Chondrocyte (in vitro differentiated cells): ENCODE results near the gene TMPRSS4. TPM values are rescaled to one million over a fixed set of nuclear protein-coding genes. Genes with fewer than 3 reads are reported as not detected.

Experiments
- DNase-seq: peaks from one replicate; pipeline ENCODE4 v3.0.0; 2021; ENCODE audit warnings: mixed read lengths, low spot score
- H3K27ac Mint-ChIP-seq: one replicate; pipeline ENCODE4 v1.8.0; 2021; ENCODE audit warnings: mild to moderate bottlenecking, moderate library complexity, mixed read lengths; ENCODE audit not compliant: unreplicated experiment
- H3K27me3 Mint-ChIP-seq: 2 replicates; pipeline ENCODE4 v1.8.0; 2021; ENCODE audit warnings: low read depth, mixed read lengths
- H3K36me3 Mint-ChIP-seq: 2 replicates; pipeline ENCODE4 v1.8.0; 2021; ENCODE audit warnings: low read depth, mixed read lengths
- H3K4me1 Mint-ChIP-seq: 2 replicates; pipeline ENCODE4 v1.8.0; 2021; ENCODE audit warnings: low read depth, mild to moderate bottlenecking, mixed read lengths
- H3K4me3 Mint-ChIP-seq: one replicate; pipeline ENCODE4 v1.8.0; 2021; ENCODE audit warnings: mild to moderate bottlenecking, moderate library complexity, mixed read lengths; ENCODE audit not compliant: unreplicated experiment
- H3K9me3 Mint-ChIP-seq: 2 replicates; pipeline ENCODE4 v1.8.0; 2021; ENCODE audit warnings: low read depth, mixed read lengths
- total RNA-seq: library from RNA; stranded (reverse); gene quantifications from 3 replicates; pipeline ENCODE4 v1.2.1, GENCODE V29; 2021
- TF ChIP-seq, protein P1 (sequence below): fragments of 200-600 bp; sonication (generic); IDR thresholded peaks from 2 replicates; pipeline ENCODE4 v1.5.0; 2021; ENCODE audit warnings: antibody characterized with exemption, mild to moderate bottlenecking, moderate library complexity

Gene TMPRSS4
- total RNA-seq, 1 donor from 2014 or later: not detected

DNA sequence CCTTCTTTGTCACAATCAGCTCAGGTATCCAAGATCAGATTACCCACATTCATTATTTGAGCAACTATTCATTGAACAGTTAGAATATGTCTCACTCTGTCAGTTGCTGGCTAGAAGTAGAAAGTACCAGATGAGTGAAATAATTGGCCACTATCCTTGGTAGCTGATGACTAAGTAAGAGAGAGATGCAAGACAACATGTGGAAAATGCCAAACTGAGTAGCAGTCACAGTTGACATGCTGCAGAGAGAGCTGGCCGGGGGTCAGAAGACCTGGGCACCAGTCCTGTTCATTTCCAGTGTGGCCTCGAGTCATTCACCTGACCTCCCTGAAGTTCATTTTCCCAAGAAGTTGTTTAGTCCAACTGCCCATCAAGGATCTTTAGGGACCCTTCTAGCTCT is 32.4 kb downstream of the TMPRSS4 start:
- TF ChIP-seq, protein P1, sequence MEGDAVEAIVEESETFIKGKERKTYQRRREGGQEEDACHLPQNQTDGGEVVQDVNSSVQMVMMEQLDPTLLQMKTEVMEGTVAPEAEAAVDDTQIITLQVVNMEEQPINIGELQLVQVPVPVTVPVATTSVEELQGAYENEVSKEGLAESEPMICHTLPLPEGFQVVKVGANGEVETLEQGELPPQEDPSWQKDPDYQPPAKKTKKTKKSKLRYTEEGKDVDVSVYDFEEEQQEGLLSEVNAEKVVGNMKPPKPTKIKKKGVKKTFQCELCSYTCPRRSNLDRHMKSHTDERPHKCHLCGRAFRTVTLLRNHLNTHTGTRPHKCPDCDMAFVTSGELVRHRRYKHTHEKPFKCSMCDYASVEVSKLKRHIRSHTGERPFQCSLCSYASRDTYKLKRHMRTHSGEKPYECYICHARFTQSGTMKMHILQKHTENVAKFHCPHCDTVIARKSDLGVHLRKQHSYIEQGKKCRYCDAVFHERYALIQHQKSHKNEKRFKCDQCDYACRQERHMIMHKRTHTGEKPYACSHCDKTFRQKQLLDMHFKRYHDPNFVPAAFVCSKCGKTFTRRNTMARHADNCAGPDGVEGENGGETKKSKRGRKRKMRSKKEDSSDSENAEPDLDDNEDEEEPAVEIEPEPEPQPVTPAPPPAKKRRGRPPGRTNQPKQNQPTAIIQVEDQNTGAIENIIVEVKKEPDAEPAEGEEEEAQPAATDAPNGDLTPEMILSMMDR: no peak
- DNase-seq: peak; percentile 41
- no peaks in the 10 kb centered on the region for H3K9me3 Mint-ChIP-seq
- peaks cover 18% of the 10 kb centered on the region for H3K27me3 Mint-ChIP-seq
- no peak overlapping the region for H3K4me3 Mint-ChIP-seq
- no peaks in the 10 kb centered on the region for H3K36me3 Mint-ChIP-seq
- H3K4me1 Mint-ChIP-seq: peaks cover 6% of the 10 kb centered on the region
- H3K27ac Mint-ChIP-seq: no peak overlapping the region

DNA sequence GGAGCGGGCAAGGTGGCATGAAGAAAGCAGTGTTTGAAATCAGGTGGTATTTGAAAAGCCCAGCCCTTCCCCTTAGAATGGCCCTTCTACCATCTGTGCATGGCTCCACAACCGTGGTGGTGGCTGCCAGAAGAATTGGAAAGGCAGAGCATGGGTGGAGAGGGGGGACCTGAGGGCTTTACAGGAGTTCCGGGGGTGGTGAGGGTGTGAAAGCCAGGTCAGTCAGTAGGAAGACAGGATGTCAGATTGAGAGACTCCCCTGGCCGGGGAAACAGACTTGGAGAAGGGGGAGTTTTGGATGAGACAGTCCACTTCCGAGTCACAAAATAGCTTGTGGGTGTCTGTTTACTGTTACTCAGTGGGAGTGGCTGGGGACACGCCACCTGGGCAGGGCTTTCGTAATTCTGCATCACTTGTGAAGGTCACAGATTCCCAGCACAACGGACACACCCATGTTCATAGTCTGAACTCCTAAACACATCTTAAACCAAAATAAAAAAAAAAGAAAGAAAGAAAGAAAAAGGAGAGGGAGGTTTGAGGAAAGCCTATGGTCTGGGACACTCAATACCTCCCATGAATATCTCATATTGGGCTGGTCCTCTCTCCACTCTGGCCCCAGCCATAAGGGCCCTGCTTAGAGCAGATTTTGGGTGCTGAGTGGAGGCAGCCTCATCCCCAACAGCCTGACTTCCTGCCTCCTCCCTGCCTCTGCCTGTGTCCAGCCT is 34.3 kb downstream of the TMPRSS4 start:
- Mint-ChIP-seq H3K36me3 (no peaks in the 10 kb centered on the region), H3K4me3 (no peak overlapping the region), H3K9me3 (no peaks in the 10 kb centered on the region), H3K27me3 (peaks cover 26% of the 10 kb centered on the region), H3K4me1 (peaks cover 6% of the 10 kb centered on the region), H3K27ac (no peak overlapping the region)
- no peak for DNase-seq
- TF ChIP-seq, protein P1: no peak

DNA sequence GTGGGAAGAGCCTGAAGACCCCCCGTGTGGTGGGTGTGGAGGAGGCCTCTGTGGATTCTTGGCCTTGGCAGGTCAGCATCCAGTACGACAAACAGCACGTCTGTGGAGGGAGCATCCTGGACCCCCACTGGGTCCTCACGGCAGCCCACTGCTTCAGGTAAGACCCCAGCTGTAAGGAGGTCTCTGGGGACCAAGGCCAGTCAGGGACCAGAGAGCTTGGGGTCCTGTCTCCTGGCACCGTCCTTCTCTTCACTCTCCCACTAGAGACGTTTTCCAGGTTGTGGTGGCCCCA is 34.8 kb downstream of the TMPRSS4 start:
- Mint-ChIP-seq H3K9me3 (no peaks in the 10 kb centered on the region), H3K4me1 (peaks cover 6% of the 10 kb centered on the region), H3K36me3 (no peaks in the 10 kb centered on the region), H3K27me3 (peaks cover 26% of the 10 kb centered on the region), H3K4me3 (no peak overlapping the region), H3K27ac (no peak overlapping the region)
- TF ChIP-seq, protein P1: no peak
- no peak for DNase-seq

DNA sequence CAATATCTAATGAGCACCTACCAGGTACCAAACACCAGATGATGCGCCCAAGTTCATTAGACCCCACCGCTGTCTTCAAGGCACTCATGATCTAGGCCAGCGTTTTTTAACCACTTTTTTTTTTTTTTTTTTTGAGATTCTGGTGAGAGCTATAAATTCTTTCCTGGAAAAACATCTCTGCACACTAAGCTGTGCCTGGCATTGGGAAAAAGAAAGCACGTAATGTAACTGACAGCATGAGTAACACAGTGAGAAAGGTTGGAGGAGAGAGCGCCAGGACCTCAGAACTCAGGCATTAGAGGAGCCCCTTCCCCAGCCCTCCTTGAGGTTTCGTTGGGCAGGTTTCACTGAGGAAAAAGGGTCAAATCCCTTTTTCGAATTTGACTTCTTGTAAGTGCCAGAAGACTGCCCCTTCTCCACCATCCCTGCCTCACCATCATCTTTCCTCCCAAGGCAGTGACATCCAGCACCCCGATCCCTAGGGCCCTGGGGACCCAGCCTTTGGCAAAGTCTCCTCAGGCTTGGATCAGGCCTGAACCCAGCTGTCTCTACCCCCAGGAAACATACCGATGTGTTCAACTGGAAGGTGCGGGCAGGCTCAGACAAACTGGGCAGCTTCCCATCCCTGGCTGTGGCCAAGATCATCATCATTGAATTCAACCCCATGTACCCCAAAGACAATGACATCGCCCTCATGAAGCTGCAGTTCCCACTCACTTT is 36.0 kb downstream of the TMPRSS4 start:
- TF ChIP-seq, protein P1: no peak
- DNase-seq: peak; percentile 24
- Mint-ChIP-seq H3K27ac (no peak overlapping the region), H3K4me1 (peaks cover 2% of the 10 kb centered on the region), H3K4me3 (no peak overlapping the region), H3K36me3 (no peaks in the 10 kb centered on the region), H3K9me3 (no peaks in the 10 kb centered on the region), H3K27me3 (peaks cover 30% of the 10 kb centered on the region)

DNA sequence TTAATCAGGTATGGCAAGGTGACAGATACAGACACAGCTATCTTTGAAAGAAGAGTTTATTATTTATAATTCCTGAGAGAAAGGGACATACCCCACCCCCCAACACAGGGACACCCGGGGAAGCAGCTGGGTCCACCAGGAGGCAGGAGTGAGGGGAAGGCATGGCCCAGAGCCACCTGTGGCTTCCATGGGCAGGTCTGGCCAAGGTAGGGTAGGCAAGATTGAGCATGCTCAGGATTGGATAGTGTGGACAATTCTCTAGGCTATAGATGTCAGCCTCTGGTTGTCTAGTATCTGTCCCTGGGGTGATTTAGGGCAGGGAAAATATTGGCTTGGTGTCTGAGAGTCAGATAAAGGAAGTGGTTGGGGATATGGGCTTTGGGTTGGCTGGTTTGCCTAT is 37.4 kb downstream of the TMPRSS4 start:
- peak; percentile 34 for DNase-seq
- TF ChIP-seq, protein P1: no peak
- H3K36me3 Mint-ChIP-seq: no peaks in the 10 kb centered on the region

More for the DNA sequence above, 37.4 kb downstream of the TMPRSS4 start:
- no peaks in the 10 kb centered on the region for H3K9me3 Mint-ChIP-seq
- H3K27me3 Mint-ChIP-seq: peaks cover 39% of the 10 kb centered on the region
- no peak overlapping the region for H3K4me3 Mint-ChIP-seq
- H3K27ac Mint-ChIP-seq: no peak overlapping the region
- H3K4me1 Mint-ChIP-seq: peaks cover 2% of the 10 kb centered on the region
